Measurements from ENCODE around the gene MVP. TPM values are rescaled to one million over a fixed set of nuclear protein-coding genes. Genes with fewer than 3 reads are reported as not detected.
"Not testable (repeated sequence)": the region's sequence is repeated elsewhere in the genome, so short reads cannot be mapped to it uniquely, and the experiment has no call there.

MVP gene
- total and polyA plus RNA-seq, 2 experiments from 2014 or later = 121 to 146 TPM

DNA sequence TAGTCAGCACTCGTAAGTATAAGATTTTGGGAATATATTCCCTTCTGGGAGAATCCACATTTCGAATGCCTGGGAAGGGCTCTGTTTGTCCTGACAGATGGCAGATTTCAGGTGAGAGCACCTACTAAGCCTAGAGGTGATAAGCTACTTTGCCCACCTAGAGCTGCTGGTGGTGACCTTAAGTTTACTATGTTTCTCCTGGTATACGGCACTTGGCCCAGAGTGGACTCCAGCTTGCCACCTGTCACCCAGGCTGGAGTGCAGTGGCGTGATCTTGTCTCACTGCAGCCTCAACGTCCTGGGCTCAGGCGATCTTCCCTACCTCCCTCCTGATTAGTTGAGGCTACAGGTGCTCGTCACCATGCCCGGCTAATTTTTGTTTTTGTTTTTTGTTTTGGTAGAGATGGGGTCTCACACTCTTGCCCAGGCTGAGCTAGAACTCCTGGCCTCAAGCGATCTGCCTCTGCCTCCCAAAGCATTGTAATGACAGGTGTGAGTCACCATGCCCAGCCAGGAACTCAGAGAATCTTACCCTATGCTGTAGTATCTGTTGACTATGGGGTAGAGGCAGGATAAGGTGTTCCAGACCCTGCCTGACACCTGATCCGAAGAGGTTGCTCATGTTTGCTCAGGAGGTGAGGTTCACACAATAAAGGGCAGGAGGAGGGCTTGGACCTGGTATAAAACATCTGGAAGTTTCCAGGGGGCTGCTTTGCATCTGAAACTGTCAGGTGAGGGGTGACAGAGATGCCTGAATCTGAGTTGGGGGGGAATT, 42.5 kb upstream of the MVP start, which contains the start of gene ZG16:
TSS of gene ZG16 (plus strand) at position 681 of the 775 bp plus-strand sequence. CDS start 1,011 bp downstream, outside the sequence.
- no peaks in the 10 kb centered on the region for H3K4me1 ChIP-seq (ENCODE audit: insufficient read depth)
- no peak within 1 kb of the TSS for H2AFZ ChIP-seq
- H3K27ac ChIP-seq = no peak within 1 kb of the TSS
- TF ChIP-seq EZH2 (IDR thresholded peaks at IDR 0.05; ENCODE audit: borderline replicate concordance) (no peak), EZH2phosphoT487 (IDR thresholded peaks at IDR 0.05; ENCODE audit: low read depth, severe bottlenecking, unreplicated experiment) (no peak)
- TF ChIP-seq, protein P1, sequence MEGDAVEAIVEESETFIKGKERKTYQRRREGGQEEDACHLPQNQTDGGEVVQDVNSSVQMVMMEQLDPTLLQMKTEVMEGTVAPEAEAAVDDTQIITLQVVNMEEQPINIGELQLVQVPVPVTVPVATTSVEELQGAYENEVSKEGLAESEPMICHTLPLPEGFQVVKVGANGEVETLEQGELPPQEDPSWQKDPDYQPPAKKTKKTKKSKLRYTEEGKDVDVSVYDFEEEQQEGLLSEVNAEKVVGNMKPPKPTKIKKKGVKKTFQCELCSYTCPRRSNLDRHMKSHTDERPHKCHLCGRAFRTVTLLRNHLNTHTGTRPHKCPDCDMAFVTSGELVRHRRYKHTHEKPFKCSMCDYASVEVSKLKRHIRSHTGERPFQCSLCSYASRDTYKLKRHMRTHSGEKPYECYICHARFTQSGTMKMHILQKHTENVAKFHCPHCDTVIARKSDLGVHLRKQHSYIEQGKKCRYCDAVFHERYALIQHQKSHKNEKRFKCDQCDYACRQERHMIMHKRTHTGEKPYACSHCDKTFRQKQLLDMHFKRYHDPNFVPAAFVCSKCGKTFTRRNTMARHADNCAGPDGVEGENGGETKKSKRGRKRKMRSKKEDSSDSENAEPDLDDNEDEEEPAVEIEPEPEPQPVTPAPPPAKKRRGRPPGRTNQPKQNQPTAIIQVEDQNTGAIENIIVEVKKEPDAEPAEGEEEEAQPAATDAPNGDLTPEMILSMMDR (IDR thresholded peaks at IDR 0.05; ENCODE audit: poor library complexity) = no peak
- H4K20me1 ChIP-seq (ENCODE audit: insufficient read depth, poor library complexity, severe bottlenecking) = no peaks in the 10 kb centered on the region
- no peaks in the 10 kb centered on the region for H3K9me2 ChIP-seq (replicated peaks; ENCODE audit: insufficient read depth)
- no peak within 1 kb of the TSS for H3K4me3 ChIP-seq
- no peaks in the 10 kb centered on the region for H3K79me2 ChIP-seq
- no peak for DNase-seq (ENCODE audit: low spot score)
- no peak within 1 kb of the TSS for H3K4me2 ChIP-seq
- 79% methylated on average over 10 of the region's 10 CpGs for WGBS (ENCODE audit: low lambda C conversion rate, missing lambda C conversion rate)
- H3K9me3 ChIP-seq (ENCODE audit: low read depth) = no peaks in the 10 kb centered on the region
- no peaks in the 10 kb centered on the region for H3K27me3 ChIP-seq
- no peaks in the 10 kb centered on the region for H3K36me3 ChIP-seq (replicated peaks; ENCODE audit: insufficient read depth, low read depth)

DNA sequence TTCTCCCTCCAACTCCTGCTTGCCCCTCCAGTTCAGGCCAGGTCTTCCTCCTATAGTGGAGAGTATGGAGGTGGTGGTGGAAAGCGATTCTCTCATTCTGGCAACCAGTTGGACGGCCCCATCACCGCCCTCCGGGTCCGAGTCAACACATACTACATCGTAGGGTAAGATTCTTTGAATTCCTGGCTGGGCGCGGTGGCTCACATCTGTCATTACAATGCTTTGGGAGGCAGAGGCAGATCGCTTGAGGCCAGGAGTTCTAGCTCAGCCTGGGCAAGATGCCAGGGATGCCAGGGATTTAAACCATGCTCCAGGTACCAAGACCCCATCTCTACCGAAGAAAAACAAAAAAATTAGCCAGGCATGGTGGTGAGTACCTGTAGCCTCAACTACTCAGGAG, 40.8 kb upstream of the MVP start:
- H3K79me2 ChIP-seq = no peaks in the 10 kb centered on the region
- no peaks in the 10 kb centered on the region for H3K9me2 ChIP-seq (replicated peaks; ENCODE audit: insufficient read depth)
- no peaks in the 10 kb centered on the region for H3K36me3 ChIP-seq (replicated peaks; ENCODE audit: insufficient read depth, low read depth)
- H3K9me3 ChIP-seq (ENCODE audit: low read depth) = no peaks in the 10 kb centered on the region
- no peak overlapping the region for H3K27ac ChIP-seq
- H3K4me2 ChIP-seq = no peak overlapping the region
- no peaks in the 10 kb centered on the region for H3K27me3 ChIP-seq
- no peak for DNase-seq (ENCODE audit: low spot score)
- H2AFZ ChIP-seq = no peak overlapping the region
- no peak overlapping the region for H3K4me3 ChIP-seq
- 53% methylated on average over 10 of the region's 10 CpGs for WGBS (ENCODE audit: low lambda C conversion rate, missing lambda C conversion rate)
- no peaks in the 10 kb centered on the region for H4K20me1 ChIP-seq (ENCODE audit: insufficient read depth, poor library complexity, severe bottlenecking)
- H3K4me1 ChIP-seq (ENCODE audit: insufficient read depth) = no peaks in the 10 kb centered on the region
- TF ChIP-seq, protein P1 (IDR thresholded peaks at IDR 0.05; ENCODE audit: poor library complexity) = no peak
- TF ChIP-seq EZH2phosphoT487 (IDR thresholded peaks at IDR 0.05; ENCODE audit: low read depth, severe bottlenecking, unreplicated experiment) (no peak), EZH2 (IDR thresholded peaks at IDR 0.05; ENCODE audit: borderline replicate concordance) (no peak)

DNA sequence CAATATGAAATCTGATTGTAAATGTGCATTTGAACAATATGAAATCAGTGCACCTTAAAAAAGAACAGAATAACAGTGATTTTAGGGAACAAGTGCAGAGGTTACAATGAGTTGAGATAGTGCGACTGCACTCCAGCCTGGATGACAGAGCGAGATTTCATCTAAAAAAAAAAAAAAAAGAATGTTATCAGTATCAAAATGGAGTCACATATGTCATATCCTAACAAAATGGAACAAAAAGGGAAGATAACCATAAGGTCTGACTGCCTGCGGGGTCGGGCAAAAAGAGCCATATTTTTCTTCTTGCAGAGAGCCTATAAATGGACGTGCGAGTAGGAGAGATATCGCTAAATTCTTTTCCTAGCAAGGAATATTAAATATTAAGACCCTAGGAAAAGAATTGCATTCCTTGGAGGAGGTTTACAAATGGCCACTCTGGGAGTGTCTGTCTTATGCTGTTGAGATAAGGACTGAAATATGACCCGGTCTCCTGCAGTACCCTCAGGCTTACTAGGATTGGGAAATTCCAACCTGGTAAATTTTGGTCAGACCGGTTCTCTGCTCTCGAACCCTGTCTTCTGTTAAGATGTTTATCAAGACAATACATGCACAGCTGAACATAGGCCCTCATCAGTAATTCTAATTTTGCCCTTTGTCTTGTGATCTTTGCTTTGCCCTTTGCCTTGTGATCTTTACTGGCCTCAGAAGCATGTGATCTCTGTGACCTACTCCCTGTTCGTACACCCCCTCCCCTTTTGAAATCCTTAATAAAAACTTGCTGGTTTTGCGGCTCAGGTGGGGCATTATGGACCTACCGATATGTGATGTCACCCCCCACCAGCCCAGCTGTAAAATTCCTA, 36.9 kb upstream of the MVP start:
- not testable (repeated sequence) for H3K27me3 ChIP-seq; H3K4me1 ChIP-seq (ENCODE audit: insufficient read depth); H3K9me2 ChIP-seq (replicated peaks; ENCODE audit: insufficient read depth); H3K4me3 ChIP-seq; H3K4me2 ChIP-seq; DNase-seq (ENCODE audit: low spot score); H4K20me1 ChIP-seq (ENCODE audit: insufficient read depth, poor library complexity, severe bottlenecking); H3K36me3 ChIP-seq (replicated peaks; ENCODE audit: insufficient read depth, low read depth); H3K9me3 ChIP-seq (ENCODE audit: low read depth); H2AFZ ChIP-seq; H3K79me2 ChIP-seq
- H3K27ac ChIP-seq = peak overlapping the region; percentile 67
- WGBS (ENCODE audit: low lambda C conversion rate, missing lambda C conversion rate) = 59% methylated on average over 13 of the region's 13 CpGs

DNA sequence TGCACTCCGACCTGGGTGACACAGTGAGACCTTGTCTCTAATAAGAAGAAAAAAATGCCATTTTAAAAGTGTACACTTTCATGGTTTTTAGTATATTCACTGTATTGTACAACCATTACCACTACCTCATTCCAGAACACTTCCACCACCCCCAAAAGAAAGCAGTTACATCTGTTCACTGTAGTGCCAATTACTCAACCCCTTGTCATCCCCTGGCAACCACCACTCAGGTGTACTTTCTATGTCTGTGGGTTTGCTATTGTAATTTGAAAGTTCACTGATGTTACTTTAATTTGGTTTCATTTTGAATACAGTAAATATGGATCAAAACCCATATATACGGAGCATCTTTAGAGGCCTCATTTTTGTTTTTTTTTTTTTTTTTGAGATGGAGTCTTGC, 36.1 kb upstream of the MVP start:
- no peak overlapping the region for H3K4me3 ChIP-seq
- H3K36me3 ChIP-seq (replicated peaks; ENCODE audit: insufficient read depth, low read depth) = no peaks in the 10 kb centered on the region

More for the DNA sequence above, 36.1 kb upstream of the MVP start:
- 100% methylated on average over 2 of the region's 2 CpGs for WGBS (ENCODE audit: low lambda C conversion rate, missing lambda C conversion rate)
- Histone ChIP-seq H3K9me2 (replicated peaks; ENCODE audit: insufficient read depth) (no peaks in the 10 kb centered on the region), H3K79me2 (no peaks in the 10 kb centered on the region), H3K4me1 (ENCODE audit: insufficient read depth) (no peaks in the 10 kb centered on the region), H4K20me1 (ENCODE audit: insufficient read depth, poor library complexity, severe bottlenecking) (no peaks in the 10 kb centered on the region), H2AFZ (no peak overlapping the region), H3K9me3 (ENCODE audit: low read depth) (no peaks in the 10 kb centered on the region), H3K4me2 (no peak overlapping the region), H3K27me3 (no peaks in the 10 kb centered on the region), H3K27ac (peak overlapping the region; percentile 67)
- DNase-seq (ENCODE audit: low spot score) = no peak
- TF ChIP-seq, protein P1 (IDR thresholded peaks at IDR 0.05; ENCODE audit: poor library complexity) = no peak
- TF ChIP-seq EZH2phosphoT487 (IDR thresholded peaks at IDR 0.05; ENCODE audit: low read depth, severe bottlenecking, unreplicated experiment) = no peak
- no peak for TF ChIP-seq EZH2 (IDR thresholded peaks at IDR 0.05; ENCODE audit: borderline replicate concordance)
